Sigmoid colon (tissue), 7 donors: ENCODE results near the gene TTC9B. TPM values are rescaled to one million over a fixed set of nuclear protein-coding genes. Genes with fewer than 3 reads are reported as not detected.

Experiments used
- DNase-seq: peaks from one replicate; pipeline ENCODE4 v3.0.0-alpha.2; 2019
- H3K27ac ChIP-seq, 4 donors: fragments of 200-600 bp; sonication (generic); one replicate each; pipeline ENCODE4 v1.5.1; 2016 to 2019; ENCODE audit warnings: mild to moderate bottlenecking in 1 of 4
- H3K27me3 ChIP-seq, 3 donors: fragments of 200-600 bp; sonication (generic); one replicate each; pipeline ENCODE4 v1.5.1; 2019; ENCODE audit warnings: mild to moderate bottlenecking in 1 of 3
- H3K36me3 ChIP-seq, 4 donors: fragments of 200-600 bp; sonication (generic); one replicate each; pipeline ENCODE4 v1.5.1; 2016 to 2019
- H3K4me1 ChIP-seq, 4 donors: fragments of 200-600 bp; sonication (generic); one replicate each; pipeline ENCODE4 v1.5.1; 2017 to 2019
- H3K4me3 ChIP-seq, 4 donors: fragments of 200-600 bp; sonication (generic); one replicate each; pipeline ENCODE4 v1.5.1; 2017 to 2019; ENCODE audit warnings: mild to moderate bottlenecking in 2 of 4, moderate library complexity in 1 of 4
- H3K9me3 ChIP-seq, 4 donors: fragments of 200-600 bp in 3 of 4; sonication (generic) in 3 of 4; one replicate each; pipeline versions ENCODE4 v1.5.1 to v1.6.1; 2013 to 2019
- CTCF ChIP-seq, 4 experiments: fragments of 450-650 bp in 3 of 4; fragments of 200-600 bp in 1 of 4; IDR thresholded peaks; one replicate each; pipeline ENCODE4 v1.5.1; 2016 to 2019; ENCODE audit warnings: antibody characterized with exemption in 4 of 4, mild to moderate bottlenecking in 3 of 4, moderate library complexity in 2 of 4
- EP300 ChIP-seq, 4 donors: sonication (generic); formaldehyde crosslinking; IDR thresholded peaks; one replicate each; pipeline ENCODE4 v1.6.1; 2017; ENCODE audit warnings: antibody characterized with exemption in 4 of 4
- POLR2A ChIP-seq, 2 donors: fragments of 450-650 bp; IDR thresholded peaks; one replicate each; pipeline ENCODE4 v1.6.1; 2016; ENCODE audit warnings: antibody characterized with exemption in 2 of 2, mild to moderate bottlenecking in 2 of 2, moderate library complexity in 2 of 2
- POLR2AphosphoS5 ChIP-seq, 4 donors: sonication (generic); formaldehyde crosslinking; IDR thresholded peaks; one replicate each; pipeline ENCODE4 v1.6.1; 2017; ENCODE audit warnings: antibody characterized with exemption in 4 of 4
- WGBS, 2 donors: extraction: QIAGEN DNeasy Blood & Tissue Kit; methylation state at CpG; one replicate each; pipeline ENCODE4 v1.1.7; 2013; 5-methylcytosine and 5-hydroxymethylcytosine counted together
- intact Hi-C: fragments of 100-400 bp; cut with DNase I; formaldehyde crosslinking; loops from one replicate; pipeline ENCODE4 v1.15.1; 2023
- polyA plus RNA-seq, 3 donors: library from polyadenylated mRNA; stranded (reverse); fragments of 200-250 nt; gene quantifications; one replicate each; pipeline ENCODE4 v1.2.3, GENCODE V29; 2013
- total RNA-seq, 4 donors: library from RNA; depleted of rRNA; stranded (reverse); fragments of >200 nt; gene quantifications; one replicate each; pipeline ENCODE4 v1.1.0, GENCODE V29; 2016
- donor health status: healthy with polysubstance abuse.
- donor health status: Bipolar disorder and iron deficiency.
- donor health status: healthy.

Gene TTC9B
- total and polyA plus RNA-seq, 7 donors: 0.34 to 5.0 (median 1.1) TPM; not detected in 4

GRCh38 chr19:40216013-40216776, 2.0 kb downstream of the TTC9B start:
- no peak overlapping the region for H3K4me3 ChIP-seq
- DNase-seq: no peak
- intact Hi-C loops: no loop called here
- H3K27me3 ChIP-seq: peaks cover 29 to 52% (median 35%) of the 10 kb centered on the region in 3 donors
- peaks cover 0 to 19% (median 10%) of the 10 kb centered on the region in 4 donors for H3K4me1 ChIP-seq
- H3K36me3 ChIP-seq: peaks cover 0 to 16% (median 2%) of the 10 kb centered on the region in 4 donors
- H3K27ac ChIP-seq: no peak overlapping the region
- no peaks in the 10 kb centered on the region for H3K9me3 ChIP-seq
- TF ChIP-seq POLR2A (IDR thresholded peaks at IDR 0.05): no peak
- no peak for TF ChIP-seq POLR2AphosphoS5 (IDR thresholded peaks at IDR 0.05)
- no peak for TF ChIP-seq EP300 (IDR thresholded peaks at IDR 0.05)
- no peak for TF ChIP-seq CTCF (IDR thresholded peaks at IDR 0.05)
- WGBS, 2 donors: 39 to 54% methylated on average over 23 of the region's 23 CpGs

GRCh38 chr19:40214936-40215335, 3.2 kb downstream of the TTC9B start:
- peaks cover 29 to 42% (median 35%) of the 10 kb centered on the region in 3 donors for H3K27me3 ChIP-seq
- no peaks in the 10 kb centered on the region for H3K9me3 ChIP-seq
- peaks cover 0 to 29% (median 11%) of the 10 kb centered on the region in 4 donors for H3K36me3 ChIP-seq
- no peak overlapping the region for H3K4me3 ChIP-seq
- no peak overlapping the region for H3K27ac ChIP-seq
- TF ChIP-seq POLR2AphosphoS5 (IDR thresholded peaks at IDR 0.05) (no peak), POLR2A (IDR thresholded peaks at IDR 0.05) (no peak), EP300 (IDR thresholded peaks at IDR 0.05) (no peak), CTCF (IDR thresholded peaks at IDR 0.05) (no peak)
- no peak for DNase-seq
- WGBS, 2 donors: 89 to 92% methylated on average over 22 of the region's 22 CpGs
- H3K4me1 ChIP-seq: peaks cover 0 to 18% (median 10%) of the 10 kb centered on the region in 4 donors
- intact Hi-C loops: no loop called here

GRCh38 chr19:40213882-40214570, 4.2 kb downstream of the TTC9B start:
- H3K27me3 ChIP-seq: peaks cover 25 to 32% (median 29%) of the 10 kb centered on the region in 3 donors
- TF ChIP-seq EP300 (IDR thresholded peaks at IDR 0.05): no peak
- no peak for TF ChIP-seq POLR2A (IDR thresholded peaks at IDR 0.05)
- no peak for TF ChIP-seq POLR2AphosphoS5 (IDR thresholded peaks at IDR 0.05)
- no peak for TF ChIP-seq CTCF (IDR thresholded peaks at IDR 0.05)
- WGBS, 2 donors: 93 to 94% methylated on average over 50 of the region's 50 CpGs
- H3K4me3 ChIP-seq: no peak overlapping the region
- no peak for DNase-seq
- intact Hi-C loops: no loop called here
- H3K27ac ChIP-seq: no peak overlapping the region
- H3K9me3 ChIP-seq: no peaks in the 10 kb centered on the region
- H3K36me3 ChIP-seq: peaks cover 0 to 38% (median 17%) of the 10 kb centered on the region in 4 donors
- H3K4me1 ChIP-seq: peaks cover 0 to 15% (median 10%) of the 10 kb centered on the region in 4 donors

GRCh38 chr19:40213251-40213829, 4.8 kb downstream of the TTC9B start:
- Histone ChIP-seq H3K4me1 (peaks cover 0 to 15% (median 9%) of the 10 kb centered on the region in 4 donors), H3K36me3 (peaks cover 0 to 43% (median 17%) of the 10 kb centered on the region in 4 donors), H3K27ac (no peak overlapping the region), H3K9me3 (no peaks in the 10 kb centered on the region), H3K27me3 (peaks cover 21 to 26% (median 23%) of the 10 kb centered on the region in 3 donors), H3K4me3 (no peak overlapping the region)
- no peak for DNase-seq
- TF ChIP-seq EP300 (IDR thresholded peaks at IDR 0.05) (no peak), CTCF (IDR thresholded peaks at IDR 0.05) (no peak), POLR2A (IDR thresholded peaks at IDR 0.05) (no peak), POLR2AphosphoS5 (IDR thresholded peaks at IDR 0.05) (no peak)
- 94 to 95% methylated on average over 53 of the region's 53 CpGs for WGBS, 2 donors
- intact Hi-C loops: no loop called here
